GM23338 (cell line): ENCODE measurements around the gene RAD51B. TPM values are rescaled to one million over a fixed set of nuclear protein-coding genes. Genes with fewer than 3 reads are reported as not detected.

ENCODE experiments used
- ATAC-seq: fragments of 200-7000 bp; cut with Tn5 transposase; 3 replicates; pipeline ENCODE4 v1.9.1; 2020
- DNase-seq: peaks from one replicate; pipeline ENCODE4 v3.0.0-alpha.2; 2015; ENCODE audit warnings: low spot score
- H2AFZ ChIP-seq: fragments of 200-600 bp; sonication (generic); 2 replicates; pipeline ENCODE4 v1.8.0; 2016; ENCODE audit warnings: antibody characterized with exemption, mild to moderate bottlenecking, moderate library complexity
- H3F3A ChIP-seq: fragments of 200-600 bp; sonication (generic); replicated peaks from 2 replicates; pipeline ENCODE4 v1.8.0; 2017; ENCODE audit warnings: antibody characterized with exemption, mixed run types, low read depth
- H3K27ac ChIP-seq: fragments of 200-600 bp; sonication (generic); 2 replicates; pipeline ENCODE4 v1.6.1; 2016; ENCODE audit warnings: low read depth
- H3K27me3 ChIP-seq: fragments of 200-600 bp; sonication (generic); 2 replicates; pipeline ENCODE4 v1.8.0; 2016; ENCODE audit warnings: mild to moderate bottlenecking, mixed run types, moderate library complexity; ENCODE audit not compliant: insufficient read depth
- H3K36me3 ChIP-seq: fragments of 200-600 bp; sonication (generic); 2 replicates; pipeline ENCODE4 v1.8.0; 2016; ENCODE audit warnings: mild to moderate bottlenecking; ENCODE audit not compliant: insufficient read depth
- H3K4me1 ChIP-seq: fragments of 200-600 bp; sonication (generic); 2 replicates; pipeline ENCODE4 v1.8.0; 2016; ENCODE audit warnings: mild to moderate bottlenecking, moderate library complexity; ENCODE audit not compliant: insufficient read depth
- H3K4me2 ChIP-seq: fragments of 200-600 bp; sonication (generic); 2 replicates; pipeline ENCODE4 v1.7.1; 2017; ENCODE audit warnings: mixed run types
- H3K4me3 ChIP-seq: fragments of 200-600 bp; sonication (generic); 2 replicates; pipeline ENCODE4 v1.6.1; 2016; ENCODE audit warnings: mixed run types
- H3K79me2 ChIP-seq: fragments of 200-600 bp; sonication (generic); replicated peaks from 2 replicates; pipeline ENCODE4 v1.8.0; 2017; ENCODE audit warnings: mild to moderate bottlenecking; ENCODE audit not compliant: insufficient read depth
- H3K9me2 ChIP-seq: fragments of 200-600 bp; sonication (generic); 2 replicates; pipeline ENCODE4 v1.8.0; 2017; ENCODE audit not compliant: insufficient read depth
- H4K20me1 ChIP-seq: fragments of 200-600 bp; sonication (generic); replicated peaks from 2 replicates; pipeline ENCODE4 v1.8.0; 2017; ENCODE audit warnings: mild to moderate bottlenecking; ENCODE audit not compliant: insufficient read depth
- H3K27ac Mint-ChIP-seq: 2 replicates; pipeline ENCODE4 v1.8.0; 2020; ENCODE audit warnings: inconsistent platforms, mild to moderate bottlenecking, moderate library complexity, mixed read lengths
- H3K27me3 Mint-ChIP-seq: 3 replicates; pipeline ENCODE4 v1.8.0; 2022; ENCODE audit warnings: low read depth, mild to moderate bottlenecking, moderate library complexity, mixed read lengths, inconsistent platforms; ENCODE audit not compliant: insufficient read depth, poor library complexity
- H3K36me3 Mint-ChIP-seq: 3 replicates; pipeline ENCODE4 v1.8.0; 2021; ENCODE audit warnings: low read depth, mild to moderate bottlenecking, inconsistent platforms, moderate library complexity, mixed read lengths
- H3K4me1 Mint-ChIP-seq: 3 replicates; pipeline ENCODE4 v1.8.0; 2020; ENCODE audit warnings: mild to moderate bottlenecking, inconsistent platforms, mixed read lengths
- H3K4me3 Mint-ChIP-seq: 3 replicates; pipeline ENCODE4 v1.8.0; 2021; ENCODE audit warnings: moderate library complexity, mild to moderate bottlenecking, inconsistent platforms, mixed read lengths
- H3K9me3 Mint-ChIP-seq: 3 replicates; pipeline ENCODE4 v1.8.0; 2020; ENCODE audit warnings: moderate library complexity, mild to moderate bottlenecking, inconsistent platforms, mixed read lengths
- CREB1 ChIP-seq: fragments of 250-450 bp; sonication (Bioruptor Pico); IDR thresholded peaks from 2 replicates; pipeline ENCODE4 v1.5.0; 2020; ENCODE audit warnings: low read depth, mild to moderate bottlenecking, moderate library complexity
- EZH2 ChIP-seq: fragments of 200-600 bp; sonication (generic); IDR thresholded peaks from one replicate; pipeline ENCODE4 v1.8.0; 2017; ENCODE audit warnings: antibody characterized with exemption, mild to moderate bottlenecking, low read depth; ENCODE audit not compliant: unreplicated experiment
- EZH2phosphoT487 ChIP-seq: fragments of 200-600 bp; sonication (generic); IDR thresholded peaks from one replicate; pipeline ENCODE4 v1.8.1; 2018; ENCODE audit warnings: antibody characterized with exemption; ENCODE audit not compliant: unreplicated experiment
- JUNB ChIP-seq: IDR thresholded peaks from one replicate; pipeline ENCODE4 v1.6.1; 2016; ENCODE audit warnings: antibody characterized with exemption; ENCODE audit not compliant: unreplicated experiment
- POLR2AphosphoS5 ChIP-seq: IDR thresholded peaks from 2 replicates; pipeline ENCODE4 v1.6.1; 2016; ENCODE audit warnings: antibody characterized with exemption, low read depth
- STAT1 ChIP-seq: IDR thresholded peaks from one replicate; pipeline ENCODE4 v1.6.1; 2016; ENCODE audit warnings: antibody characterized with exemption; ENCODE audit not compliant: unreplicated experiment
- ZNF114 ChIP-seq: fragments of 250-450 bp; sonication (Bioruptor Pico); IDR thresholded peaks from 2 replicates; pipeline ENCODE4 v1.5.0; 2020; ENCODE audit warnings: mild to moderate bottlenecking, moderate library complexity
- polyA plus RNA-seq: library from polyadenylated mRNA; unstranded; fragments of >200 nt; fragmentation: Nextera tagmentation; extraction: Ambion mirVana; gene quantifications from 2 replicates; pipeline ENCODE4 v1.2.1, GENCODE V29; 2016
- total RNA-seq: library from RNA; depleted of rRNA; stranded (reverse); fragments of >200 nt; shearing (Covaris generic); gene quantifications from 2 replicates; pipeline ENCODE4 v1.2.3, GENCODE V29; 2014
- TF ChIP-seq, protein P1 (sequence below), 2 experiments: fragments of 200-600 bp in 1 of 2; sonication (generic) in 1 of 2; conservative IDR thresholded peaks; 2 replicates each; pipeline versions ENCODE4 v1.5.1 to v1.6.1; 2016 to 2017; ENCODE audit warnings: antibody characterized with exemption in 2 of 2, low read depth in 2 of 2, mild to moderate bottlenecking in 2 of 2, moderate library complexity in 1 of 2
- TF ChIP-seq, protein P2 (sequence below): IDR thresholded peaks from one replicate; pipeline ENCODE4 v1.6.1; 2018; ENCODE audit warnings: antibody characterized with exemption; ENCODE audit not compliant: unreplicated experiment
- TF ChIP-seq, protein P3 (sequence below): fragments of 250-450 bp; sonication (Bioruptor Pico); IDR thresholded peaks from 2 replicates; pipeline ENCODE4 v1.5.0; 2020; ENCODE audit warnings: mild to moderate bottlenecking, moderate library complexity

Gene RAD51B
- total and polyA plus RNA-seq, 2 experiments from 2014 or later: 15.7 to 29.1 TPM

DNA sequence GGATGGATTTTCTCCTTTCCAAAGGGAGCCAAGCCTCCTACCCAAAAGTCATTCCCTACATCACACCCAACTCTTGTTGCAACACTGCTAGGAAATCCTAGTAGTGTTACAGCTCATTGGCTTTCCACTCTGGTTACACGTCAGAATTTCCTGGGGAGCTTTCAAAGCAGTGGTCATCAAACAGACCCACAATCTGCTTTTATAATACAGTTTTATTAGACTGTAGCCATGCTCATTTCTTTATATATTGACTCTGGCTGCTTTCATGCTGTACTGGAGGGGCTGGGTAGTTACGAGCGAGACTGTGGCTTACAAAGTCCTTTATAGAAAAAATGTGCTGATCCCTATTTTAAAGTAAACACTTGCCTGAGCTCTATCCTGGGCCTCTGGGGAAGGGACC lies 37.5 kb upstream of the RAD51B start:
- Histone ChIP-seq H3K9me2 (no peaks in the 10 kb centered on the region), H3K27me3 (no peaks in the 10 kb centered on the region), H2AFZ (no peak overlapping the region), H4K20me1 (peaks cover 4% of the 10 kb centered on the region; the same call in 1 of the 2 replicates), H3K4me3 (no peak overlapping the region), H3K4me1 (no peaks in the 10 kb centered on the region), H3F3A (no peaks in the 10 kb centered on the region), H3K79me2 (no peaks in the 10 kb centered on the region), H3K36me3 (peaks cover 71% of the 10 kb centered on the region), H3K4me2 (no peak overlapping the region), H3K27ac (no peak overlapping the region)
- no peaks in the 10 kb centered on the region for H3K9me3 Mint-ChIP-seq
- no peak overlapping the region for H3K27ac Mint-ChIP-seq
- H3K4me3 Mint-ChIP-seq: no peak overlapping the region
- TF ChIP-seq STAT1: no peak
- TF ChIP-seq, protein P1, sequence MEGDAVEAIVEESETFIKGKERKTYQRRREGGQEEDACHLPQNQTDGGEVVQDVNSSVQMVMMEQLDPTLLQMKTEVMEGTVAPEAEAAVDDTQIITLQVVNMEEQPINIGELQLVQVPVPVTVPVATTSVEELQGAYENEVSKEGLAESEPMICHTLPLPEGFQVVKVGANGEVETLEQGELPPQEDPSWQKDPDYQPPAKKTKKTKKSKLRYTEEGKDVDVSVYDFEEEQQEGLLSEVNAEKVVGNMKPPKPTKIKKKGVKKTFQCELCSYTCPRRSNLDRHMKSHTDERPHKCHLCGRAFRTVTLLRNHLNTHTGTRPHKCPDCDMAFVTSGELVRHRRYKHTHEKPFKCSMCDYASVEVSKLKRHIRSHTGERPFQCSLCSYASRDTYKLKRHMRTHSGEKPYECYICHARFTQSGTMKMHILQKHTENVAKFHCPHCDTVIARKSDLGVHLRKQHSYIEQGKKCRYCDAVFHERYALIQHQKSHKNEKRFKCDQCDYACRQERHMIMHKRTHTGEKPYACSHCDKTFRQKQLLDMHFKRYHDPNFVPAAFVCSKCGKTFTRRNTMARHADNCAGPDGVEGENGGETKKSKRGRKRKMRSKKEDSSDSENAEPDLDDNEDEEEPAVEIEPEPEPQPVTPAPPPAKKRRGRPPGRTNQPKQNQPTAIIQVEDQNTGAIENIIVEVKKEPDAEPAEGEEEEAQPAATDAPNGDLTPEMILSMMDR (conservative IDR thresholded peaks at IDR 0.05; ENCODE audit: low read depth in 2 of 2): no peak
- no peak for TF ChIP-seq POLR2AphosphoS5
- no peak for TF ChIP-seq ZNF114 (CRISPR knock-in tag)
- no peak for TF ChIP-seq CREB1 (CRISPR knock-in tag)
- TF ChIP-seq EZH2: no peak
- TF ChIP-seq, protein P2, sequence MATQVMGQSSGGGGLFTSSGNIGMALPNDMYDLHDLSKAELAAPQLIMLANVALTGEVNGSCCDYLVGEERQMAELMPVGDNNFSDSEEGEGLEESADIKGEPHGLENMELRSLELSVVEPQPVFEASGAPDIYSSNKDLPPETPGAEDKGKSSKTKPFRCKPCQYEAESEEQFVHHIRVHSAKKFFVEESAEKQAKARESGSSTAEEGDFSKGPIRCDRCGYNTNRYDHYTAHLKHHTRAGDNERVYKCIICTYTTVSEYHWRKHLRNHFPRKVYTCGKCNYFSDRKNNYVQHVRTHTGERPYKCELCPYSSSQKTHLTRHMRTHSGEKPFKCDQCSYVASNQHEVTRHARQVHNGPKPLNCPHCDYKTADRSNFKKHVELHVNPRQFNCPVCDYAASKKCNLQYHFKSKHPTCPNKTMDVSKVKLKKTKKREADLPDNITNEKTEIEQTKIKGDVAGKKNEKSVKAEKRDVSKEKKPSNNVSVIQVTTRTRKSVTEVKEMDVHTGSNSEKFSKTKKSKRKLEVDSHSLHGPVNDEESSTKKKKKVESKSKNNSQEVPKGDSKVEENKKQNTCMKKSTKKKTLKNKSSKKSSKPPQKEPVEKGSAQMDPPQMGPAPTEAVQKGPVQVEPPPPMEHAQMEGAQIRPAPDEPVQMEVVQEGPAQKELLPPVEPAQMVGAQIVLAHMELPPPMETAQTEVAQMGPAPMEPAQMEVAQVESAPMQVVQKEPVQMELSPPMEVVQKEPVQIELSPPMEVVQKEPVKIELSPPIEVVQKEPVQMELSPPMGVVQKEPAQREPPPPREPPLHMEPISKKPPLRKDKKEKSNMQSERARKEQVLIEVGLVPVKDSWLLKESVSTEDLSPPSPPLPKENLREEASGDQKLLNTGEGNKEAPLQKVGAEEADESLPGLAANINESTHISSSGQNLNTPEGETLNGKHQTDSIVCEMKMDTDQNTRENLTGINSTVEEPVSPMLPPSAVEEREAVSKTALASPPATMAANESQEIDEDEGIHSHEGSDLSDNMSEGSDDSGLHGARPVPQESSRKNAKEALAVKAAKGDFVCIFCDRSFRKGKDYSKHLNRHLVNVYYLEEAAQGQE: no peak
- no peak for TF ChIP-seq JUNB
- TF ChIP-seq EZH2phosphoT487: no peak
- H3K36me3 Mint-ChIP-seq: peaks cover 67% of the 10 kb centered on the region
- ATAC-seq: no peak
- H3K27me3 Mint-ChIP-seq: no peaks in the 10 kb centered on the region
- no peak for DNase-seq
- H3K4me1 Mint-ChIP-seq: no peaks in the 10 kb centered on the region

DNA sequence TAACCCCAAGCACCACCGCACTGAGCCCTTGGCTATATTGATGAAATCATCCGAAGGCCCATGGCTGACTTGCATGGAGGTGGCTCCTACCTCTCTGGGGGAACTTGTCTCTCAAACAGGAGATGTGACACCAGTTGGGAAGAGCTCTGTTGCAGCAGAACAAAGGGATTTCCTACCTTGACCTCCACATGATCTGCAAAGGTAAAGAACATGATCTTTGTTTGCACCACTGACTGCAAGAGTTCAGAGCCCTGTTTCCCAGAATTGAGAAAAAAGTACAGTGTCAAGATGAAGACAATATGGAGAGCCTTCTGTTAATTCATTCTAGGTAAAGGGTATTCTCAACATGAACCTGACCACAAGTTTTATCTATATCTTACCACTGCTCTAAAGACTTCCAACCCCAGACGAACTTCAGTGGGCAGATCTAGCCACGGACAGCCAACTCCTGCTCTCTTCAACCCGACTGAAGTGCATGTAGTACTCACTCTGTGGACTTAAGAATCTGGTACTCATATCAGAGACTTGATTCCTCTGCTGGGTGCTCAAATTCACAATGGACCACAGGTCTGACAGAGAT lies 35.2 kb upstream of the RAD51B start:
- Mint-ChIP-seq H3K4me1 (no peaks in the 10 kb centered on the region), H3K9me3 (no peaks in the 10 kb centered on the region), H3K27ac (no peak overlapping the region), H3K27me3 (no peaks in the 10 kb centered on the region), H3K4me3 (no peak overlapping the region), H3K36me3 (peaks cover 72% of the 10 kb centered on the region)
- H2AFZ ChIP-seq: no peak overlapping the region
- no peak overlapping the region for H3K4me2 ChIP-seq
- H3F3A ChIP-seq: no peaks in the 10 kb centered on the region
- H3K36me3 ChIP-seq: peaks cover 60% of the 10 kb centered on the region
- peaks cover 4% of the 10 kb centered on the region; the same call in 1 of the 2 replicates for H4K20me1 ChIP-seq
- no peak for ATAC-seq
- H3K4me3 ChIP-seq: no peak overlapping the region
- no peaks in the 10 kb centered on the region for H3K4me1 ChIP-seq
- TF ChIP-seq STAT1: no peak
- TF ChIP-seq POLR2AphosphoS5: no peak
- TF ChIP-seq, protein P3, sequence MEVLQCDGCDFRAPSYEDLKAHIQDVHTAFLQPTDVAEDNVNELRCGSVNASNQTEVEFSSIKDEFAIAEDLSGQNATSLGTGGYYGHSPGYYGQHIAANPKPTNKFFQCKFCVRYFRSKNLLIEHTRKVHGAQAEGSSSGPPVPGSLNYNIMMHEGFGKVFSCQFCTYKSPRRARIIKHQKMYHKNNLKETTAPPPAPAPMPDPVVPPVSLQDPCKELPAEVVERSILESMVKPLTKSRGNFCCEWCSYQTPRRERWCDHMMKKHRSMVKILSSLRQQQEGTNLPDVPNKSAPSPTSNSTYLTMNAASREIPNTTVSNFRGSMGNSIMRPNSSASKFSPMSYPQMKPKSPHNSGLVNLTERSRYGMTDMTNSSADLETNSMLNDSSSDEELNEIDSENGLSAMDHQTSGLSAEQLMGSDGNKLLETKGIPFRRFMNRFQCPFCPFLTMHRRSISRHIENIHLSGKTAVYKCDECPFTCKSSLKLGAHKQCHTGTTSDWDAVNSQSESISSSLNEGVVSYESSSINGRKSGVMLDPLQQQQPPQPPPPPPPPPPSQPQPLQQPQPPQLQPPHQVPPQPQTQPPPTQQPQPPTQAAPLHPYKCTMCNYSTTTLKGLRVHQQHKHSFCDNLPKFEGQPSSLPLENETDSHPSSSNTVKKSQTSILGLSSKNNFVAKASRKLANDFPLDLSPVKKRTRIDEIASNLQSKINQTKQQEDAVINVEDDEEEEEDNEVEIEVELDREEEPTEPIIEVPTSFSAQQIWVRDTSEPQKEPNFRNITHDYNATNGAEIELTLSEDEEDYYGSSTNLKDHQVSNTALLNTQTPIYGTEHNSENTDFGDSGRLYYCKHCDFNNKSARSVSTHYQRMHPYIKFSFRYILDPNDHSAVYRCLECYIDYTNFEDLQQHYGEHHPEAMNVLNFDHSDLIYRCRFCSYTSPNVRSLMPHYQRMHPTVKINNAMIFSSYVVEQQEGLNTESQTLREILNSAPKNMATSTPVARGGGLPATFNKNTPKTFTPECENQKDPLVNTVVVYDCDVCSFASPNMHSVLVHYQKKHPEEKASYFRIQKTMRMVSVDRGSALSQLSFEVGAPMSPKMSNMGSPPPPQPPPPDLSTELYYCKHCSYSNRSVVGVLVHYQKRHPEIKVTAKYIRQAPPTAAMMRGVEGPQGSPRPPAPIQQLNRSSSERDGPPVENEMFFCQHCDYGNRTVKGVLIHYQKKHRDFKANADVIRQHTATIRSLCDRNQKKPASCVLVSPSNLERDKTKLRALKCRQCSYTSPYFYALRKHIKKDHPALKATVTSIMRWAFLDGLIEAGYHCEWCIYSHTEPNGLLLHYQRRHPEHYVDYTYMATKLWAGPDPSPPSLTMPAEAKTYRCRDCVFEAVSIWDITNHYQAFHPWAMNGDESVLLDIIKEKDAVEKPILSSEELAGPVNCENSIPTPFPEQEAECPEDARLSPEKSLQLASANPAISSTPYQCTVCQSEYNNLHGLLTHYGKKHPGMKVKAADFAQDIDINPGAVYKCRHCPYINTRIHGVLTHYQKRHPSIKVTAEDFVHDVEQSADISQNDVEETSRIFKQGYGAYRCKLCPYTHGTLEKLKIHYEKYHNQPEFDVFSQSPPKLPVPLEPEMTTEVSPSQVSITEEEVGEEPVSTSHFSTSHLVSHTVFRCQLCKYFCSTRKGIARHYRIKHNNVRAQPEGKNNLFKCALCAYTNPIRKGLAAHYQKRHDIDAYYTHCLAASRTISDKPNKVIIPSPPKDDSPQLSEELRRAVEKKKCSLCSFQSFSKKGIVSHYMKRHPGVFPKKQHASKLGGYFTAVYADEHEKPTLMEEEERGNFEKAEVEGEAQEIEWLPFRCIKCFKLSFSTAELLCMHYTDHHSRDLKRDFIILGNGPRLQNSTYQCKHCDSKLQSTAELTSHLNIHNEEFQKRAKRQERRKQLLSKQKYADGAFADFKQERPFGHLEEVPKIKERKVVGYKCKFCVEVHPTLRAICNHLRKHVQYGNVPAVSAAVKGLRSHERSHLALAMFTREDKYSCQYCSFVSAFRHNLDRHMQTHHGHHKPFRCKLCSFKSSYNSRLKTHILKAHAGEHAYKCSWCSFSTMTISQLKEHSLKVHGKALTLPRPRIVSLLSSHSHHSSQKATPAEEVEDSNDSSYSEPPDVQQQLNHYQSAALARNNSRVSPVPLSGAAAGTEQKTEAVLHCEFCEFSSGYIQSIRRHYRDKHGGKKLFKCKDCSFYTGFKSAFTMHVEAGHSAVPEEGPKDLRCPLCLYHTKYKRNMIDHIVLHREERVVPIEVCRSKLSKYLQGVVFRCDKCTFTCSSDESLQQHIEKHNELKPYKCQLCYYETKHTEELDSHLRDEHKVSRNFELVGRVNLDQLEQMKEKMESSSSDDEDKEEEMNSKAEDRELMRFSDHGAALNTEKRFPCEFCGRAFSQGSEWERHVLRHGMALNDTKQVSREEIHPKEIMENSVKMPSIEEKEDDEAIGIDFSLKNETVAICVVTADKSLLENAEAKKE (CRISPR knock-in tag): no peak
- no peak for DNase-seq
- no peaks in the 10 kb centered on the region for H3K79me2 ChIP-seq
- H3K9me2 ChIP-seq: no peaks in the 10 kb centered on the region
- H3K27me3 ChIP-seq: no peaks in the 10 kb centered on the region
- no peak overlapping the region for H3K27ac ChIP-seq
